GM23248 (cell line): ENCODE results near the gene SPRR2F.

Experiments used
- EZH2 ChIP-seq: fragments of 200-600 bp; sonication (generic); IDR thresholded peaks from 2 replicates; pipeline ENCODE4 v1.6.1; 2018; ENCODE audit warnings: antibody characterized with exemption, mild to moderate bottlenecking; ENCODE audit not compliant: insufficient read depth, poor library complexity, severe bottlenecking
- EZH2phosphoT487 ChIP-seq: fragments of 200-600 bp; sonication (generic); IDR thresholded peaks from 2 replicates; pipeline ENCODE4 v1.6.1; 2018; ENCODE audit warnings: antibody characterized with exemption, moderate library complexity, mild to moderate bottlenecking, low read depth; ENCODE audit not compliant: insufficient read depth

GRCh38 chr1:153152481-153152880, 39.2 kb upstream of the SPRR2F start:
- TF ChIP-seq EZH2phosphoT487: no peak
- no peak for TF ChIP-seq EZH2
